Jurkat, Clone E6-1 (cell line): ENCODE measurements around the gene EIF4E.
"Not testable (repeated sequence)": the region's sequence is repeated elsewhere in the genome, so short reads cannot be mapped to it uniquely, and the experiment has no call there.

Source experiments
- DNase-seq: peaks from one replicate; pipeline ENCODE4 v3.0.0-alpha.2; 2011; ENCODE audit warnings: low read depth, low spot score
- H3K4me3 ChIP-seq: 2 replicates; pipeline ENCODE4 v1.5.1; 2011; ENCODE audit warnings: mild to moderate bottlenecking, low read length, control low read depth, moderate library complexity

EIF4E gene

DNA sequence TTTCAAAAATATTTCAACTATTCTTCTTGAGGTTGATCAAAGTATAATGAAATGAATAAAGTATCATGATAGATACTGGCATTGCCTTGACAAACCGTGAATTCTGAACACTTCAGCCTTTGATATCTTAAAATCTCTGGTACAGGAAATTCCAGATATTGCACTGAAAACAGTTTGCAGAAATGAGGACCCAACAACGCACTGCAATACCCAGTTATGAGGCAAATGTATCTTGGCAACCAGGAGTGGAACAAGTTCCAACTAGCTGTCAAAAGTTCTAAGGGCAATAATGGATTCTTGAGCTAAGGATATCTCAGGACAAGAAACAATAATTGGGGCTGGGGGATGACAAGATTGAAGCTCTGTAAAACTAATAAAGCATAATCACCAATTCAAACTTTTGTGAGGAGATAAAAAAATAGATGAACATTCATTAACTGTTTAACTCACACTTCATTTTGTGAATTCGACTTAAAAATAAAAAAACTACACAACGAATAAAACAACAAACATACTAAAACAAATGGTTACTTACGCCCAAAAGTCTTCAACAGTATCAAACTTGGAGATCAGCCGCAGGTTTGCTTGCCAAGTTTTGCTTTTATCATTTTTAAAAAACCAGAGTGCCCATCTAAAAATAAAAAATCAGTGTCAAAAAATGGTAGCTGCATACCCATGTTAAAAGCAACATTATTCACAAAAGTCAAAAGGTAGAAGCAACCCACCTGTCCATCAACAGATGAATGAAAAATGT lies 38.1 kb downstream of the EIF4E start:
- no peak for DNase-seq
- H3K4me3 ChIP-seq = no peak overlapping the region

DNA sequence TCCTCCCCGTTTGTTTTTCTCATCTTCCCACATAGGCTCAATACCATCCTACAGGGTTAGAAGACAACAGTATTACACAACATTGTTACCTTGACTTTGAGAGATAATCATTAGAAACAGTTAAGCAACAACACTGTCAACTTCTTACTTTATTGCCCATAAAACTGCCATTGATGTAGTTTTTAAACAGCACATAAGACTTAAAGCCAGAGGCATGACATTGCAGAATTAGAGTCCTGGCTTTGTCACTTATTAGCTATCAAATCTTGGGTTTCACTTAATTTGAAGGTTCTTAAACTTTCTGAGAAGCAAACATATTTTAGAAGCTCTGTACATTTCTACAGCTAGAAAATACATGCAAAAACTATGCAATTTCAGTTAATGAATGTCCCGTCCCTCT lies 41.8 kb downstream of the EIF4E start:
- DNase-seq = no peak
- H3K4me3 ChIP-seq = no peak overlapping the region

DNA sequence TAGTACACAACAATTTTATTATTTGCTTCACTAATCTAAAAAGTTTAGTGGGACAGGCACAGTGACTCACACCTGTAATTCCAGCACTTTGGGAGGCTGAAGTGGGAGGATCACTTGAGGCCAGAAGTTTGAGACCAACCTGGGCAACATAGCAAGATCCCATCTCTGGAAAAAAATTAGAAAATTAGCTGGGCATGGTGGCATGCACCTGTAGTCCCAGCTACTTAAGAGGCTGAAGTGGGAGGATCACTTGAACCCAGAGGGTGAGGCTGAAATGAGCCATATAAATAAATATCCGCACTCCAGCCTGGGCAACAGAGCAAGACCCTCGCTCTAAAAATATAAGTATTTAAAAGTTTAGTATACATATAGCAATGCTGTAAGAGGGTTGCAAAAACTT lies 42.6 kb downstream of the EIF4E start:
- not testable (repeated sequence) for DNase-seq, H3K4me3 ChIP-seq

DNA sequence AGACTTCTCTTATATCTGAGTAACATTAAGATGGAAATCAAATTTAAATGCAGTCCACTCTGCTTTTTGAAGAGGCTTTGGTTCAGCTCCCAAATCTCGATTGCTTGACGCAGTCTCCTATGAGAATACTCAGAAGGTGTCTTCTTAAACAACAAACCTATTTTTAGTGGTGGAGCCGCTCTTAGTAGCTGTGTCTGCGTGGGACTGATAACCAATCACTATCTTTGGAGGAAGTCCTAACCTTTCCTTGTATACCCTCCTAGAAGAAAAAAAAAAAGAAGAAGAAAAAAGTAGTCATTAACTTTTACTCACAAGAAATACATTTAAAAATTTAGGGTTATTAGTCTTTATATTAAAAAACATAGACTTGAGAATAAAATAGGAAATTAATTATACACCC lies 48.0 kb downstream of the EIF4E start:
- H3K4me3 ChIP-seq, DNase-seq: not testable (repeated sequence)

DNA sequence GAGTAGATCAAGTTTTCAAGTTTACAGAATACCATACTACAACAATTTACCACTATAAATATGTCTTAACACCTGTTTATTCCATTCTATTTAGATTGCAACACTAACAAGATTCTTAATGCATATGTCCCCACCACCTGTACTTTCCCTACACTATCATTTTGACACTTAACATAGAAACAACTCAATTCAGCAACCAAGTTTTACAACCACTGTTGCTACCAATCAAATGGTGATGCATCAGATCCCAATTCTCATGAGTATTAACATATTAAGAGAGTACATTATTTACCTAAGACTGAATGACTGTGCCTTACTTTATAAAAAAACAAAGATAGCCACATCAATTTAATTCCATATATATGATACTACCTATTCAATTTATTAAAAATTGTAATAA lies 49.4 kb downstream of the EIF4E start:
- H3K4me3 ChIP-seq = no peak overlapping the region
- DNase-seq = no peak

DNA sequence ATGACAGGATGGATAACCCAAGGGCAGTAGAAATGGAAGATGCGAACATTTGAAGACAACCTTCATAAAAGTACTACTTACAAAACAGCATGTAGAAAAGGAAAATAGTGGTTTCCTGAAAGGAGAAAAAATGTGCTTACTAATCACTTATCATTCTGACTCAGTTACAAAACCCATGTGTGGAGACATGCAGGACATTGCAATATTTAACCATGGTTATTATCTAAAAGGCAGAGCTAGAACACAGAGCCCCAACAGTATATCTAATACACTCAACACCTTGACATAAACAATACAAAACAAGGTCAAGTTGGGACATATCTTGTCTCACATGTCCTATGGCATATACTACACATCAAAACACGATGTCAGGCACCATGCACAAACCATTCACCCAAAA lies 55.9 kb downstream of the EIF4E start:
- no peak overlapping the region for H3K4me3 ChIP-seq
- no peak for DNase-seq

DNA sequence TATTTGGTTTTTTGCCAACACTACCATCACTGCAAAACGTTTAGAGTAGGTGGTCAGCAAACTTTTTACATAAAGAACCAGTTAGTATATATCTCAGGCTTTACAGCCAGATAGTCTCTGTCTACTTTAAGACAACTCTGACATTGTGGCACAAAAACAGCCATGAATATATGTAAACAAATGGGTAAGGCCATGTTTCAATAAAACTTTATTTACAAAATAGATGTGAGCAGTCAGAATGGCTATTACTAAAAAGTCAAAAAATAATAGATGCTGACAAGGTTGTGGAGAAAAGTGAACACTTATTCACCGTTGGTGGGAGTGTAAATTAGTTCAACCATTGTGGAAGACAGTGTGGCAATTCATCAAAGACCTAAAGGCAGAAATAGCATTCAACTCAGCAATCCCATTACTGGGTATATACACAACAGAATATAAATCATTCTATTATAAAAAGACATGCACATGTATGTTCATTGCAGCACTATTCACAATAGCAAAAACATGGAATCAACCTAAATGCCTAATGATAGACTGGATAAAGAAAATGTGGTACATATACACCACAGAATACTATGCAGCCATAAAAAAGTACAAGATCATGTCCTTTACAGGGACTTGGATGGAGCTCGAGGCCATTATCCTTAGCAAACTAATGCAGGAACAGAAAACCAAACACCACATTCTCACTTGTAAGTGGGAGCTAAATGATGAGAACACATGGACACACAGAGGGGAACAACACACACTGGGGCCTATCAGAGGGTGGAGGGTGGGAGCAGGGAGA lies 56.6 kb downstream of the EIF4E start:
- H3K4me3 ChIP-seq, DNase-seq: not testable (repeated sequence)

DNA sequence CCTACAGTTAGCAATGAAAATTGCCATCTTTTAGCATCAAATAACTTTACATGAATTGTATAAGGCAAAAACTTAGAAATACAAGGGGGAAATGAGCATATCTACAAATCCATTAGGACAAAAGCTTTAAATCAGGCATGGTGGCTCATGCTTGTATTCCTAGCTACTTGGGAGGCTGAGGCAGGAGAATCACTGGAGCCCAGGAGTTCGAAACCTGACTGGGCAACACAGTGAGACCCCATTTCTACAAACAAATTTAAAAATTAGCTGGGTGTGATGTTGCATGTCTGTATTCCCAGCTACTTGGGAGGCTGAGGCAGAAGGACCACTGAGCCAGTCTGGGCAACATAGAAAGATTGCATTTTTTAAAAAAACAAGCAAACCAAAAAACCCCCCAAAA lies 61.3 kb downstream of the EIF4E start:
- DNase-seq = no peak
- H3K4me3 ChIP-seq = no peak overlapping the region

DNA sequence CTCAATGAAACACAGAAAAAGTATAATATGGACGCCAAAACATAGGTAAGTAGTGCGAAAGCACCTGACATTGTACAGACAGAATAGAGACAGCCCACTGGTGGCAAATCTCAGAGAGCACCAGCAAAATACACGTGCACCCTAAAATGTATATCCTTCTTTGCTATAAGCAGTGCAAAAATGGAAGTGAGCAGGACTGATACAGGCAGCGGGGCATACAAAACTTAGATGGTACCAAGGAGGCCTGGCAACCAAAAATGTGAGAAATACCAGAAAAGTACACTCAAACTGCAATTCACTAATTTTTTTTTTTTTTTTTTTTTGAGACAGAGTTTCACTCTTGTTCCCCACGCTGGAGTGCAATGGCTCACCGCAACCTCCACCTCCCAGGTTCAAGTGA lies 63.9 kb downstream of the EIF4E start:
- DNase-seq = no peak
- H3K4me3 ChIP-seq = no peak overlapping the region

DNA sequence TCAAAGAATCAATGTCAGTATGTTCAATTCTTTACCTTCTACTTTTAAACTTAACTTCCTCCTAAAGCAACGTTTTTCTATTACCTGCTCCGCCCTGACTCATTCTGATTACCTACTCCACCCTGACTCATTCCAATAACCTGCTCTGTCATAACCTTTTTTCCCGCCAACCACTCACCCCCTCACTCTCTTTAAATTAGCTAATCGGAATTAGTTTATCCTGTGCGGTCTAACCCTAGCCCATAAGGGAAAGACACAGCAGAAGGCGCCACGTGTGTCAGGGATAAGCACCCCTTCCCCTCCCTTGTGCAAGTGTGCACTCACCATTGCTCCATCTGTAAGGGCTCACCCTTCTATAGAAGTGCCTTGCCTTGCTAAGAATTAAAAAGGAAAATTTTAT lies 64.4 kb downstream of the EIF4E start:
- no peak for DNase-seq
- no peak overlapping the region for H3K4me3 ChIP-seq

DNA sequence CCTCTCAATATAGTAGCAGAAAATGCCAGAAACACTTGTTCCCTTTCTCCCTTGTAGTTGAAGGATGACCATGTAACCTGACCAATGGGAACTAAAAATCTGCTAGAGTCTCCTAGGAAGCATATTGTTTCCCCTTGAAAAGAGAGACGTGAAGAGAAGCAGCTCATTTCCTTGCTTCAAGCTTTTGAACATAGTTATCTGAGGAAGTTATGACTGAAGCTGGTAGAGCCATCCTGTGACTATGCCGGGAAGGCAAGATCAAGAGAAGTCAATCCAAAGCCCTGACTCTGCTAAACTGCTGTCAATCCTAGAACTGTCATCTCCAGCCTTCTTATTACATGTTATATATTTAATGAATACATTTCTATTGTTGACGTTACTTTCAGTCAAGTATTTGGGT lies 66.6 kb downstream of the EIF4E start:
- H3K4me3 ChIP-seq = no peak overlapping the region

DNA sequence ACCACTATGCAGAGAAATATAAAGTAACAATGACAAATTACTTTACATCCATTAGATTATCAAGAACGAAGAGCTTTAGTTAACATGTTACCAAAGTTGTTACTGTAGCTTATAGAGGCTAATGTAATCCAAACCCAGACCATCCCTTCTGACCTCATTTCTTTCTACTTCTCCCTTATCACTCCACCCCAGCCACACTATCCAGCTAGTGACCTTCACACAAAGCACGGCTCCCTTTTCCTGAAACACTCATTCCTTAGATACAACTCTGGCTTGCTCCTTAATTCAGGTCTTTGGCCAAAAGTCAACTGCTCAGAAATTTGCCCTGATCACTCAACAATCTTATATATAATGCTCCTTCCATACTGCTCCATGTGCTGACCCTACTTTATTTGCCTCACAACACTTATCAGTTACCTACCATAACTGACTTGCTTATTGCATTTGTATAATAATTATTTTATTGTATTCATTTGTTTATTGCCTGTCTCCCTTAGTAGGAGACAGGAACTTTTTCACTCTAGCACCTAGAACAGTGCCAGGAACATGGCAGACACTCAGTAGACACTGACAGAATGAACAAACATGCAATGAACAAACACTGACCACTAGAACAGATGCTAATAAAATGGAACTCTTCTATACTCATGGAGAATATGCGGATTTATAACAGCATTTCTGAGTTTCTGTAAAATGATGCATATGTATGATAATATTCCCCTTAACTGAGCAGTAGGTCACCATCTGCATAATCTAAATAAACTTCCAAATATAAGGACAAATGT lies 67.6 kb downstream of the EIF4E start:
- no peak for DNase-seq

More for the DNA sequence above, 66.6 kb downstream of the EIF4E start:
- DNase-seq = no peak

DNA sequence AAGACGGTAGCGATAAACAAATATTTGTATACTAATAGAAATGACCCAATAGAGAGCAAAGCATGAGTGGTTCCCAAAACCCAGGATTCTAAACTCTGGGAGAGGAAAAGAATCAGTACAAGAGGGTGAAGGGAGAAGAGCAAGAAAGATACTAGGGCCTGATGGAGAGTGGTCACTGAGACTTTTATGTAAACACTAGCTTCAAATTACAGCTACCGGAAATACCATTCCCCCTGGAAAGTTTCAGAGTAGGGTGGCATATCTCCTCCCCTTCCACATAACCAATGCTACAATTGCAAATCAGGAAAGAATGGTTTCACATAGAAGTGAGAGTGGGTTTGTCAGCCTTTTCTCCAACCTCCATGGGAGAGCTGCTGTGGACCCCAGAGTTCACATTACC lies 77.1 kb downstream of the EIF4E start:
- no peak overlapping the region for H3K4me3 ChIP-seq
- DNase-seq = no peak

More for the DNA sequence above, 67.6 kb downstream of the EIF4E start:
- H3K4me3 ChIP-seq = no peak overlapping the region

DNA sequence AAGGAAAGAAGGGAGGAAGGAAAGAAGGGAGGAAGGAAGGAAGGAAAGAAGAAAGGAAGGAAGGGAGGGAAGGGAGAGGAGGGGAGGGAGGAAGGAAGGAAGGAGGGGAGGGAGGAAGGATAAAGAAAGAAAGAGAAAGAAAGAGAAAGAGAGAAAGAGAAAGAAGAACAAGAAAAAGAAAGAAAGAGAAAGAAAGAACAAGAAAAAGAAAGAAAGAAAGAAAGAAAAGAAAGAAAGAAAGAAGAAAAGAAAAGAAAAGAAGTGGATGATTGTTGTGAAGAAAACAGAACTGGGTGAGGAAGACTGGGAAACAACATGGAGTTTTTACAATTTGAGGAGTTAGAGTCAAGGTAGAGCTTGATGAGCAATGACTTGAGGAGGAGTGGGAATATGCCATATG lies 78.0 kb downstream of the EIF4E start:
- H3K4me3 ChIP-seq = no peak overlapping the region
- no peak for DNase-seq

DNA sequence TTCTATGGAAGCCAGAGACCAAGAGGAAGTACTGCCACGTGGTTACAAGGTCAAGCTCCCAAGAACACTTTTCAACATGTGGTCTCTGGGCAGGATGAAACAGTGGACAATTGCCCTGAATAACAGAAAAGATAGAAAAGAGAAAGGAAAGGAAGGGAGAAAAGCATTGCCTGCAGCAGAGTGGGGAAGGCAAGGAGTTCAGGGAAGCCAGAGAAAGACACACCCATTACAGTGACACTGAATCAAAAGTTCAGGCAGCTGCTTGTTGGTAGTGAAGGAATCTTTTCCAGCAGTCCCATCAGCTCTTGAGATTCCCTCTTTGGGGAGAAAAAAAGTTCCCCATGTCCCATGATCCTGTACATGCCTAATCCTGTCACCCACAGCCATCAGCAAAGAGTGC lies 80.5 kb downstream of the EIF4E start:
- H3K4me3 ChIP-seq = no peak overlapping the region
- DNase-seq = no peak

DNA sequence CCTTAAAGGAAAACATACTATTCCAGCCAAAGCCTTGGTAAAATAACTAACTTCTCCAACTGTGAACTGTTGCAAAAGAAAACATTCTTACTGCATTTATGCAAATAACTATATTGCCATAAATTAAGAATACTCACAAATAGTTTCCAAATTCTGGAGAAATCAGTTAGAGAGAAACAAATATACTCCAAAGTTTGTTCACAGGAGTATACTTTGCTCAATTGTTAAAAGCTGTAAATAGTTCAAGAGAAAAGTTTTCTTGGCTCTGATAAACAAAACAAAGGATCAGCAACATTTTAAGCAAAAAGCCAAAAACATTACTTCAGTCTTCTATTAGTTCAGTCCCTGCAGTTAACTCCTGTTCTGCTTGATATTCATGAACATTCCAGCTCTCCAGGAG lies 83.0 kb downstream of the EIF4E start:
- no peak overlapping the region for H3K4me3 ChIP-seq
- no peak for DNase-seq

DNA sequence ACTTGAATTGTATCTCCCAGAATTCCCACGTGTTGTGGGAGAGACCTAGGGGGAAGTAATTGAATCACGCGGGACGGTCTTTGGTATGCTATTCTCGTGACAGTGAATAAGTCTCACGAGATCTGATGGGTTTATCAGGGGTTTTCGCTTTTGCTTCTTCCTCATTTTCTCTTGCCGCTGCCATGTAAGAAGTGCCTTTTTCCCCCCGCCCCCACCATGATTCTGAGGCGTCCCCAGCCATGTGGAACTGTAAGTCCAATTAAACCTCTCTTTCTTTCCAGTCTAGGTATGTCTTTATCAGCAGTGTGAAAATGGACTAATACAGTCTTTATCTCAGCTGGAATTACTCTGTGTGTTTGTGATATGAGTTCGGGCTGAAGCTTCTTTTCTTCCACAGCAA lies 86.0 kb downstream of the EIF4E start:
- not testable (repeated sequence) for H3K4me3 ChIP-seq, DNase-seq

DNA sequence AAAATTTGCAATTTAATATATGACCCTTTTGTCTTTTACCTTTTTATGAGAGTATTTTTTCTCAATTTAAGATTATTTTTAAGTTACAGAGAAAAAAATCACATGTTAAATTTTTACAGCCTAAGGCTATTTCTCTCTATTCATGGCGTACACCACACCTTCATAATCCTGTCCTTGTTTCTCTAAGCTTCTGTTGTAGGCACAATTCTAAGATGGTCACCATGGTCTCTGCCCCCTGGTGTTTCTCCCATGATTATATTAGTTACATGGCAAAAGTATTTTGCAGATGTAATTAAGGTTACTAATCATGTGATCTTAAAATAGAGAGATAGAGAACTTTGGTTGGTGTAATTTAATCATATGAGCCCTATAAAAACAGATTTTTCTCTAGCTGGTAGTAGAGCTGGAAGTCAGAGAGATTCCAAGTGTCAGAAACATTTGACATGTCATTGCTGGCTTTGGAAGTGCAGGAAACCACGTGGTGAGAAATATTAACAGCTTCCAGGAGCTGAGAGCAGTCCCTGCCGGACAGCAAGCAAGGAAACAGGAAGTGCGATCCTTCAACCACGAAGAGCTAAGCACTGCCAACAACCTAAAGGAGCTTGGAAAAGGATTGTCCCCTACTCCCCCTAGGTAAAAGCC lies 89.8 kb downstream of the EIF4E start:
- no peak overlapping the region for H3K4me3 ChIP-seq
- no peak for DNase-seq

DNA sequence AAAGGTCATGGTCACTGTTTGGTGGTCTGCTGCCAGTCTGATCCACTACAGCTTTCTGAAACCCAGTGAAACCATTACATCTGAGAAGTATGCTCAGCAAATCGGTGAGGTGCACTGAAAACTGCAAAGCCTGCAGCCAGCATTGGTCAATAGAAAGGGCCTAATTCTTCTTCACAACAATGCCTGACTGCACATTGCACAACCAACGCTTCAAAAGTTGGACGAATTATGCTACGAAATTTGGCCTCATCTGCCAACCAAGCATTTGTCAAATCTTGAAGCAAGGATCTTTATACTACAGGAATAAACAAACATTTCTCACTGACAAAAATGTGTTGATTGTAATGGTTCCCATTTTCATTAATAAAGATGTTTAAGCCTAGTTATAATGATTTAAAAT lies 90.4 kb downstream of the EIF4E start:
- no peak overlapping the region for H3K4me3 ChIP-seq
- no peak for DNase-seq

DNA sequence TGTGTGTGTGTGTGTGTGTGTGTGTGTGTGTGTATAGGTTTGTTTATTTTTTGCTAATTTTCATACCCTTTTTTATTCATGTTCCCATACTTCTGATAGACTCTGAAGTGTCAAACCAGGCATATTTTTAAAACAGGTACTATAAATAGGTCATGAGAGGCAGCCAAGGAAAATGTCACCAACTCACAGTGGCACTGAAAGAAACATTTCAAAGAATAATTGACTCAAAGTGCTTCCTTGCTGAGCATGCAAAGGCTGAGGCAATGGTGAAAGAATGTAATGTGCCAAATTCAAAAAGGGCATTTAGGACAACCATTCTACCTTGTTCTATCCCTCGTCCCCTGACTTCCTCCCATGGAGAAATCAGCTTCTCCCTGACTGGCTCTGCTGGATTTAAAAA lies 95.5 kb downstream of the EIF4E start:
- no peak for DNase-seq
- H3K4me3 ChIP-seq = no peak overlapping the region
